Activated T-cell treated with anti-CD3 and anti-CD28 coated beads, Interleukin-2, amount 50 U/mL, for 72 hours (primary cell): ENCODE measurements around the gene ELFN2. TPM values are rescaled to one million over a fixed set of nuclear protein-coding genes. Genes with fewer than 3 reads are reported as not detected.

ENCODE experiments used
- ATAC-seq, 2 donors: fragments of 150-1000 bp; cut with Tn5 transposase; replicated peaks in 1 of 2; 2 replicates each; pipeline ENCODE4 v1.10.0; 2021; ENCODE audit warnings: moderate library complexity in 2 of 2, mild to moderate bottlenecking in 1 of 2
- DNase-seq, 2 donors: peaks; one replicate each; pipeline ENCODE4 v3.0.0; 2021 to 2022; ENCODE audit warnings: mixed read lengths in 1 of 2
- H3K27ac Mint-ChIP-seq: one replicate; pipeline ENCODE4 v1.8.0; 2022; ENCODE audit warnings: mild to moderate bottlenecking, moderate library complexity, mixed read lengths
- H3K27me3 Mint-ChIP-seq: one replicate; pipeline ENCODE4 v1.8.0; 2022; ENCODE audit warnings: low read depth, mixed read lengths
- H3K36me3 Mint-ChIP-seq, 2 donors: one replicate each; pipeline ENCODE4 v1.8.0; 2022; ENCODE audit warnings: mixed read lengths in 2 of 2, mild to moderate bottlenecking in 1 of 2; ENCODE audit not compliant: insufficient read depth in 2 of 2
- H3K4me1 Mint-ChIP-seq: one replicate; pipeline ENCODE4 v1.8.0; 2022; ENCODE audit warnings: low read depth, mixed read lengths
- H3K4me3 Mint-ChIP-seq, 2 donors: one replicate each; pipeline ENCODE4 v1.8.0; 2022; ENCODE audit warnings: mild to moderate bottlenecking in 2 of 2, mixed read lengths in 2 of 2, moderate library complexity in 2 of 2
- H3K9me3 Mint-ChIP-seq, 2 donors: one replicate each; pipeline ENCODE4 v1.8.0; 2022; ENCODE audit warnings: mixed read lengths in 2 of 2
- total RNA-seq, 2 donors: library from RNA; stranded (reverse); gene quantifications; one replicate each; pipeline ENCODE4 v1.2.3, GENCODE V29; 2022

ELFN2 gene
- total RNA-seq, 2 donors from 2014 or later: 0.58 to 0.62 TPM

GRCh38 chr22:37462983-37463382 is 35.7 kb upstream of the ELFN2 start:
- peaks cover 3 to 6% of the 10 kb centered on the region in 2 donors for H3K36me3 Mint-ChIP-seq
- H3K27ac Mint-ChIP-seq: no peak overlapping the region
- ATAC-seq: no peak
- H3K4me3 Mint-ChIP-seq: no peak overlapping the region
- no peaks in the 10 kb centered on the region for H3K9me3 Mint-ChIP-seq
- no peak for DNase-seq
- H3K27me3 Mint-ChIP-seq: no peaks in the 10 kb centered on the region
- no peaks in the 10 kb centered on the region for H3K4me1 Mint-ChIP-seq

- no peaks in the 10 kb centered on the region for H3K27me3 Mint-ChIP-seq
- H3K4me3 Mint-ChIP-seq: no peak overlapping the region
- peaks cover 3 to 6% of the 10 kb centered on the region in 2 donors for H3K36me3 Mint-ChIP-seq
- DNase-seq (no peak), ATAC-seq (no peak)
- no peaks in the 10 kb centered on the region for H3K9me3 Mint-ChIP-seq
- peaks cover 2% of the 10 kb centered on the region for H3K4me1 Mint-ChIP-seq
- no peak overlapping the region for H3K27ac Mint-ChIP-seq
These were observed 35.2 kb upstream of the ELFN2 start for GRCh38 chr22:37462436-37462835.

GRCh38 chr22:37461961-37462360 is 34.7 kb upstream of the ELFN2 start:
- no peak for ATAC-seq
- no peak for DNase-seq
- no peak overlapping the region for H3K4me3 Mint-ChIP-seq
- H3K36me3 Mint-ChIP-seq: peaks cover 3 to 6% of the 10 kb centered on the region in 2 donors
- H3K27ac Mint-ChIP-seq: no peak overlapping the region
- no peaks in the 10 kb centered on the region for H3K27me3 Mint-ChIP-seq
- H3K4me1 Mint-ChIP-seq: peaks cover 7% of the 10 kb centered on the region
- no peaks in the 10 kb centered on the region for H3K9me3 Mint-ChIP-seq

- peaks cover 3% of the 10 kb centered on the region in 2 donors for H3K36me3 Mint-ChIP-seq
- no peak for DNase-seq
- H3K27ac Mint-ChIP-seq: no peak overlapping the region
- ATAC-seq: no peak
- no peaks in the 10 kb centered on the region for H3K9me3 Mint-ChIP-seq
- H3K4me1 Mint-ChIP-seq: peaks cover 8% of the 10 kb centered on the region
- H3K4me3 Mint-ChIP-seq: no peak overlapping the region
- no peaks in the 10 kb centered on the region for H3K27me3 Mint-ChIP-seq
These were observed 33.4 kb upstream of the ELFN2 start for GRCh38 chr22:37460684-37461083.

- no peaks in the 10 kb centered on the region for H3K27me3 Mint-ChIP-seq
- no peaks in the 10 kb centered on the region for H3K9me3 Mint-ChIP-seq
- no peak overlapping the region for H3K27ac Mint-ChIP-seq
- no peaks in the 10 kb centered on the region for H3K36me3 Mint-ChIP-seq
- no peak overlapping the region for H3K4me3 Mint-ChIP-seq
- peaks cover 16% of the 10 kb centered on the region for H3K4me1 Mint-ChIP-seq
- ATAC-seq (no peak), DNase-seq (no peak)
These were observed 31.9 kb upstream of the ELFN2 start for GRCh38 chr22:37459206-37459605.

- no peaks in the 10 kb centered on the region for H3K27me3 Mint-ChIP-seq
- no peak overlapping the region for H3K27ac Mint-ChIP-seq
- H3K4me3 Mint-ChIP-seq: no peak overlapping the region
- H3K36me3 Mint-ChIP-seq: no peaks in the 10 kb centered on the region
- ATAC-seq: peak; percentile 97 to 98
- H3K4me1 Mint-ChIP-seq: peaks cover 16% of the 10 kb centered on the region
- no peaks in the 10 kb centered on the region for H3K9me3 Mint-ChIP-seq
- peak; percentile 85 to 86 for DNase-seq
These were observed 30.0 kb upstream of the ELFN2 start for GRCh38 chr22:37457093-37457893.

- Mint-ChIP-seq H3K4me3 (no peak overlapping the region), H3K9me3 (no peaks in the 10 kb centered on the region), H3K27ac (no peak overlapping the region), H3K27me3 (no peaks in the 10 kb centered on the region), H3K4me1 (peaks cover 16% of the 10 kb centered on the region), H3K36me3 (no peaks in the 10 kb centered on the region)
- no peak for ATAC-seq
- no peak for DNase-seq
These were observed 29.1 kb upstream of the ELFN2 start for GRCh38 chr22:37456346-37456745.

GRCh38 chr22:37455896-37456295 is 28.6 kb upstream of the ELFN2 start:
- Mint-ChIP-seq H3K4me1 (peaks cover 16% of the 10 kb centered on the region), H3K4me3 (no peak overlapping the region), H3K27me3 (no peaks in the 10 kb centered on the region), H3K36me3 (no peaks in the 10 kb centered on the region), H3K9me3 (no peaks in the 10 kb centered on the region), H3K27ac (no peak overlapping the region)
- ATAC-seq (no peak), DNase-seq (no peak)

GRCh38 chr22:37454857-37455686 is 27.8 kb upstream of the ELFN2 start:
- DNase-seq: no peak
- no peak for ATAC-seq
- no peak overlapping the region for H3K4me3 Mint-ChIP-seq
- H3K27me3 Mint-ChIP-seq: no peaks in the 10 kb centered on the region
- no peaks in the 10 kb centered on the region for H3K9me3 Mint-ChIP-seq
- no peaks in the 10 kb centered on the region for H3K36me3 Mint-ChIP-seq
- no peak overlapping the region for H3K27ac Mint-ChIP-seq
- H3K4me1 Mint-ChIP-seq: peaks cover 22% of the 10 kb centered on the region

GRCh38 chr22:37453696-37454095 is 26.4 kb upstream of the ELFN2 start:
- H3K27me3 Mint-ChIP-seq: no peaks in the 10 kb centered on the region
- no peak overlapping the region for H3K27ac Mint-ChIP-seq
- DNase-seq (no peak), ATAC-seq (no peak)
- H3K9me3 Mint-ChIP-seq: no peaks in the 10 kb centered on the region
- H3K36me3 Mint-ChIP-seq: no peaks in the 10 kb centered on the region
- peaks cover 22% of the 10 kb centered on the region for H3K4me1 Mint-ChIP-seq
- no peak overlapping the region for H3K4me3 Mint-ChIP-seq

- DNase-seq: no peak
- H3K27me3 Mint-ChIP-seq: no peaks in the 10 kb centered on the region
- no peak overlapping the region for H3K4me3 Mint-ChIP-seq
- H3K36me3 Mint-ChIP-seq: no peaks in the 10 kb centered on the region
- peaks cover 15% of the 10 kb centered on the region for H3K4me1 Mint-ChIP-seq
- ATAC-seq: no peak
- H3K27ac Mint-ChIP-seq: no peak overlapping the region
- H3K9me3 Mint-ChIP-seq: no peaks in the 10 kb centered on the region
These were observed 23.9 kb upstream of the ELFN2 start for GRCh38 chr22:37451218-37451617.

GRCh38 chr22:37449331-37450001 is 22.2 kb upstream of the ELFN2 start:
- H3K27ac Mint-ChIP-seq: no peak overlapping the region
- H3K4me1 Mint-ChIP-seq: peaks cover 7% of the 10 kb centered on the region
- no peaks in the 10 kb centered on the region for H3K27me3 Mint-ChIP-seq
- no peak for DNase-seq
- H3K9me3 Mint-ChIP-seq: no peaks in the 10 kb centered on the region
- no peak for ATAC-seq
- H3K4me3 Mint-ChIP-seq: no peak overlapping the region
- no peaks in the 10 kb centered on the region for H3K36me3 Mint-ChIP-seq

GRCh38 chr22:37448516-37449127 is 21.3 kb upstream of the ELFN2 start:
- DNase-seq (no peak), ATAC-seq (no peak)
- H3K9me3 Mint-ChIP-seq: no peaks in the 10 kb centered on the region
- no peak overlapping the region for H3K4me3 Mint-ChIP-seq
- no peaks in the 10 kb centered on the region for H3K27me3 Mint-ChIP-seq
- no peaks in the 10 kb centered on the region for H3K36me3 Mint-ChIP-seq
- no peak overlapping the region for H3K27ac Mint-ChIP-seq
- peaks cover 14% of the 10 kb centered on the region for H3K4me1 Mint-ChIP-seq
